B cell (primary cell): ENCODE data around the gene STK33.

ENCODE experiments used
- EZH2 ChIP-seq: IDR thresholded peaks from 2 replicates; pipeline ENCODE4 v1.6.1; 2012; ENCODE audit warnings: borderline replicate concordance, low read depth, mild to moderate bottlenecking, moderate library complexity, low read length; ENCODE audit not compliant: insufficient read depth, poor library complexity, severe bottlenecking
- TF ChIP-seq, protein P1 (sequence below): fragments of 200-600 bp; IDR thresholded peaks from one replicate; pipeline ENCODE4 v1.8.0; 2022; ENCODE audit warnings: antibody characterized with exemption, mild to moderate bottlenecking

DNA sequence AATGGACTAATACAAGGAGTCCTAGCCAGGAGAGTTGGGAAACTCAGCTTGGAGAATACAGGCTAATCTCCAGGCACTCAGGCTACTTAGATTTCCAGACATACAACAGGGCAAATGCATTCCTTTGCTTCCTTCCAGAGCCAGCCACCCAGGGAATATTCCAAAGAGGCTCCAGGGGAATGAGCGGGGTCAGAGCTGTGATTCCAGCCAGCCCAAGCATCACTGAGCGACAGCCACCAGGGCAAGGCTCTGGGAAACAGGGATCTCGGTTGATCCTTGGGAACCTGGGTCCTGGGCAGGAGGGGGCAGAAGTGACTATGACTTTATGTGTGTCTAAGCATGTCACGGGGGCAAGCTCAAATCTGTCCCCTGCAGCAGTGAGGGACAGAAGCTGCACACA lies 218.1 kb downstream of the STK33 start:
- TF ChIP-seq, protein P1, sequence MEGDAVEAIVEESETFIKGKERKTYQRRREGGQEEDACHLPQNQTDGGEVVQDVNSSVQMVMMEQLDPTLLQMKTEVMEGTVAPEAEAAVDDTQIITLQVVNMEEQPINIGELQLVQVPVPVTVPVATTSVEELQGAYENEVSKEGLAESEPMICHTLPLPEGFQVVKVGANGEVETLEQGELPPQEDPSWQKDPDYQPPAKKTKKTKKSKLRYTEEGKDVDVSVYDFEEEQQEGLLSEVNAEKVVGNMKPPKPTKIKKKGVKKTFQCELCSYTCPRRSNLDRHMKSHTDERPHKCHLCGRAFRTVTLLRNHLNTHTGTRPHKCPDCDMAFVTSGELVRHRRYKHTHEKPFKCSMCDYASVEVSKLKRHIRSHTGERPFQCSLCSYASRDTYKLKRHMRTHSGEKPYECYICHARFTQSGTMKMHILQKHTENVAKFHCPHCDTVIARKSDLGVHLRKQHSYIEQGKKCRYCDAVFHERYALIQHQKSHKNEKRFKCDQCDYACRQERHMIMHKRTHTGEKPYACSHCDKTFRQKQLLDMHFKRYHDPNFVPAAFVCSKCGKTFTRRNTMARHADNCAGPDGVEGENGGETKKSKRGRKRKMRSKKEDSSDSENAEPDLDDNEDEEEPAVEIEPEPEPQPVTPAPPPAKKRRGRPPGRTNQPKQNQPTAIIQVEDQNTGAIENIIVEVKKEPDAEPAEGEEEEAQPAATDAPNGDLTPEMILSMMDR = no peak
- TF ChIP-seq EZH2 = no peak
